HG03460 (cell line): Measurements from ENCODE around the gene TBXAS1.

ENCODE experiments used
- ATAC-seq: cut with Tn5 transposase; IDR thresholded peaks from one replicate; pipeline ENCODE4 v1.9.1; 2021; ENCODE audit not compliant: unreplicated experiment

TBXAS1 gene

GRCh38 chr7:139854124-139854511, 25.1 kb downstream of the TBXAS1 start:
- no peak for ATAC-seq

- peak; percentile 27 for ATAC-seq
Observed at GRCh38 chr7:139854803-139855497, 25.9 kb downstream of the TBXAS1 start.

- peak; percentile 95 for ATAC-seq
Observed at GRCh38 chr7:139855498-139856270, 26.6 kb downstream of the TBXAS1 start.

- no peak for ATAC-seq
Observed at GRCh38 chr7:139857791-139858190, 28.7 kb downstream of the TBXAS1 start.

GRCh38 chr7:139860090-139860775, 31.2 kb downstream of the TBXAS1 start:
- peak; percentile 49 for ATAC-seq

- no peak for ATAC-seq
Observed at GRCh38 chr7:139861803-139862202, 32.7 kb downstream of the TBXAS1 start.

- ATAC-seq, result no peak
Observed at GRCh38 chr7:139866047-139866837, 37.2 kb downstream of the TBXAS1 start.

- ATAC-seq, result no peak
Observed at GRCh38 chr7:139867847-139868246, 38.8 kb downstream of the TBXAS1 start.

- ATAC-seq, result no peak
Observed at GRCh38 chr7:139869886-139870285, 40.8 kb downstream of the TBXAS1 start.

- ATAC-seq, result no peak
Observed at GRCh38 chr7:139870380-139870779, 41.3 kb downstream of the TBXAS1 start.

- no peak for ATAC-seq
Observed at GRCh38 chr7:139871331-139871730, 42.3 kb downstream of the TBXAS1 start.

- no peak for ATAC-seq
Observed at GRCh38 chr7:139871820-139872219, 42.8 kb downstream of the TBXAS1 start.

- ATAC-seq, result no peak
Observed at GRCh38 chr7:139873593-139874301, 44.7 kb downstream of the TBXAS1 start.

GRCh38 chr7:139874302-139874629, 45.2 kb downstream of the TBXAS1 start:
- ATAC-seq, result no peak

- ATAC-seq, result peak; percentile 87
Observed at GRCh38 chr7:139875821-139876241, 46.8 kb downstream of the TBXAS1 start.

GRCh38 chr7:139876622-139877283, 47.7 kb downstream of the TBXAS1 start:
- no peak for ATAC-seq

GRCh38 chr7:139883814-139884213, 54.8 kb downstream of the TBXAS1 start:
- no peak for ATAC-seq

GRCh38 chr7:139884441-139884840, 55.4 kb downstream of the TBXAS1 start:
- ATAC-seq, result no peak

- ATAC-seq, result no peak
Observed at GRCh38 chr7:139885511-139885910, 56.4 kb downstream of the TBXAS1 start.

GRCh38 chr7:139886206-139886605, 57.1 kb downstream of the TBXAS1 start:
- no peak for ATAC-seq
